Kidney (tissue), 14 donors: Measurements from ENCODE around the gene CHTOP. TPM values are rescaled to one million over a fixed set of nuclear protein-coding genes. Genes with fewer than 3 reads are reported as not detected.

ENCODE experiments used
- DNase-seq, 5 donors: peaks; one replicate each; pipeline ENCODE4 v3.0.0-alpha.2; 2013 to 2020
- FAIRE-seq: peaks from 2 replicates; lab custom pipeline; 2012; peaks lifted over from hg19 to GRCh38; lab: Jason Lieb, UNC
- H3K27ac ChIP-seq, 2 donors: one replicate each; pipeline ENCODE4 v1.7.0; 2013; ENCODE audit warnings: low read depth in 2 of 2, low read length in 2 of 2, inconsistent platforms in 1 of 2
- H3K27me3 ChIP-seq: one replicate; pipeline ENCODE4 v1.7.1; 2013; ENCODE audit warnings: low read length, inconsistent platforms; ENCODE audit not compliant: control insufficient read depth, insufficient read depth
- H3K36me3 ChIP-seq, 3 donors: one replicate each; pipeline versions ENCODE4 v1.7.0 to v1.7.1; 2013; ENCODE audit warnings: low read length in 3 of 3, control low read depth in 1 of 3, inconsistent platforms in 1 of 3; ENCODE audit not compliant: insufficient read depth in 3 of 3, control insufficient read depth in 2 of 3
- H3K4me1 ChIP-seq, 3 donors: one replicate each; pipeline versions ENCODE4 v1.7.0 to v1.7.1; 2013; ENCODE audit warnings: low read length in 3 of 3, inconsistent platforms in 1 of 3, low read depth in 1 of 3; ENCODE audit not compliant: control insufficient read depth in 2 of 3, insufficient read depth in 2 of 3
- H3K4me3 ChIP-seq, 3 donors: one replicate each; pipeline versions ENCODE4 v1.7.0 to v1.8.1; 2013; ENCODE audit warnings: low read length in 3 of 3, control low read depth in 1 of 3, inconsistent platforms in 1 of 3
- H3K9ac ChIP-seq, 3 donors: one replicate each; pipeline versions ENCODE4 v1.7.0 to v1.7.1; 2013; ENCODE audit warnings: low read length in 3 of 3, control low read depth in 1 of 3, inconsistent platforms in 1 of 3
- H3K9me3 ChIP-seq, 3 donors: one replicate each; pipeline versions ENCODE4 v1.7.0 to v1.7.1; 2013; ENCODE audit warnings: low read length in 3 of 3, control low read depth in 1 of 3, inconsistent platforms in 1 of 3; ENCODE audit not compliant: control insufficient read depth in 2 of 3, insufficient read depth in 1 of 3
- intact Hi-C: fragments of 100-400 bp; cut with DNase I; formaldehyde crosslinking; loops from one replicate; pipeline ENCODE4 v1.11.1; 2022
- polyA plus RNA-seq: library from polyadenylated mRNA; stranded (reverse); fragments of 350-450 nt; fragmentation: Illumina TruSeq; extraction: RNeasy Lipid Tissue Mini Kit (QIAGEN cat#74804); gene quantifications from one replicate; pipeline ENCODE4 v1.2.3, GENCODE V29; 2014; ENCODE audit warnings: low read depth, low replicate concordance; ENCODE audit not compliant: insufficient read depth
- total RNA-seq: library from RNA; stranded (reverse); fragmentation: NEBNext Ultra II Directional; extraction: Animal tissue kit (Norgen Biotek cat#: 25700); gene quantifications from one replicate; pipeline ENCODE4 v1.2.1, GENCODE V29; 2021
- TF ChIP-seq, protein P1 (sequence below): IDR thresholded peaks from 3 replicates; pipeline ENCODE4 v1.5.1; 2012; ENCODE audit warnings: mild to moderate bottlenecking, moderate library complexity, borderline replicate concordance; ENCODE audit not compliant: insufficient read depth; ENCODE audit errors: extremely low read depth
- donor health status: control.
- donor health status: control.
- donor health status: control.
- donor health status: control.
- donor health status: control.
- donor health status: DM: yes; HTN: yes; CAD: no.
- donor health status: Normal renal cell carcinoma (clear cell type).

The CHTOP gene
- total and polyA plus RNA-seq, 2 donors from 2014 or later: 71.1 to 83.6 TPM

DNA sequence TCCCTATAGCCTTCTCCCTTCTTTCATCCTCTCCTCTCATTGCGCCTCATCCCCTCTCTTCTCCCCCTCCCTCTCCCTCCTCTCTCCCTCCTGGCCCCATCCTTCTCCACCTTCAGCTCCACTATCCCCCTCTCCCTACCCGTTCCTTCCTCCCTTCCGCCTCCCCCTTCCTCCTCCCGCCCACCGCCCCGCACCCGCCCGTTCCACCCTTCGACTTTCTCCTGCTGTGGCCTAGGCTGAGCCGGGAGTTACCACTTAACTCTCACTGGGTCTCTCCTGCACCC lies 46.2 kb downstream of the CHTOP start:
- Histone ChIP-seq H3K36me3 (peaks cover 0 to 3% (median 0%) of the 10 kb centered on the region in 3 donors), H3K27ac (peak overlapping the region in 1 of 2 donors; percentile 45), H3K9ac (peak overlapping the region in 1 of 3 donors; percentile 42), H3K4me1 (peaks cover 0 to 19% (median 6%) of the 10 kb centered on the region in 3 donors), H3K4me3 (peak overlapping the region; percentile 61 to 73 (median 64)), H3K9me3 (no peaks in the 10 kb centered on the region), H3K27me3 (no peaks in the 10 kb centered on the region)
- TF ChIP-seq, protein P1, sequence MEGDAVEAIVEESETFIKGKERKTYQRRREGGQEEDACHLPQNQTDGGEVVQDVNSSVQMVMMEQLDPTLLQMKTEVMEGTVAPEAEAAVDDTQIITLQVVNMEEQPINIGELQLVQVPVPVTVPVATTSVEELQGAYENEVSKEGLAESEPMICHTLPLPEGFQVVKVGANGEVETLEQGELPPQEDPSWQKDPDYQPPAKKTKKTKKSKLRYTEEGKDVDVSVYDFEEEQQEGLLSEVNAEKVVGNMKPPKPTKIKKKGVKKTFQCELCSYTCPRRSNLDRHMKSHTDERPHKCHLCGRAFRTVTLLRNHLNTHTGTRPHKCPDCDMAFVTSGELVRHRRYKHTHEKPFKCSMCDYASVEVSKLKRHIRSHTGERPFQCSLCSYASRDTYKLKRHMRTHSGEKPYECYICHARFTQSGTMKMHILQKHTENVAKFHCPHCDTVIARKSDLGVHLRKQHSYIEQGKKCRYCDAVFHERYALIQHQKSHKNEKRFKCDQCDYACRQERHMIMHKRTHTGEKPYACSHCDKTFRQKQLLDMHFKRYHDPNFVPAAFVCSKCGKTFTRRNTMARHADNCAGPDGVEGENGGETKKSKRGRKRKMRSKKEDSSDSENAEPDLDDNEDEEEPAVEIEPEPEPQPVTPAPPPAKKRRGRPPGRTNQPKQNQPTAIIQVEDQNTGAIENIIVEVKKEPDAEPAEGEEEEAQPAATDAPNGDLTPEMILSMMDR: no peak
- no peak for FAIRE-seq
- DNase-seq: peak in 3 of 5 donors; percentile 28 to 68 (median 62)
- intact Hi-C loops: loop anchor here (10.0 kb wide), 1 partner anchor 85 kb away; no protein-coding TSS in a partner anchor

DNA sequence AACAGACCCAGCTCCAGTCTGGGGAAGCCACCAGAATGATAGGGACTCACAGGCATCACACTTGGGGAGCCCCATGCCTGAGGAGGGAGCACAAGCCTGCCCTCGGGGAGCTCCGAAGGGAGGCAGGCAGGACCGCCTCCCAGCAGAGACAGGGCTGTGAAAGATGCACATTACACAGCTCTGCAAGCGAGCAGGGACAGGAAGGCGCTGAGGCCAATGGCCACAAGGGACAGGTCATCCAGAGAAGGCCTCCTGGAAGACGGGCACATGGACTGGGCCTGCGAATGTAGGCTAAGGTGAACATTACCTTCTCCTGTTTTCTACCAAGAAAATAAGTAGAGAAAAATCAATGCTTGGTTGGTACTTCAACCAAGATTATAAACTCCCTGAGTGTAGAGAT lies 48.9 kb downstream of the CHTOP start:
- Histone ChIP-seq H3K4me3 (no peak overlapping the region), H3K4me1 (peaks cover 0 to 17% (median 6%) of the 10 kb centered on the region in 3 donors)
- TF ChIP-seq, protein P1: no peak

DNA sequence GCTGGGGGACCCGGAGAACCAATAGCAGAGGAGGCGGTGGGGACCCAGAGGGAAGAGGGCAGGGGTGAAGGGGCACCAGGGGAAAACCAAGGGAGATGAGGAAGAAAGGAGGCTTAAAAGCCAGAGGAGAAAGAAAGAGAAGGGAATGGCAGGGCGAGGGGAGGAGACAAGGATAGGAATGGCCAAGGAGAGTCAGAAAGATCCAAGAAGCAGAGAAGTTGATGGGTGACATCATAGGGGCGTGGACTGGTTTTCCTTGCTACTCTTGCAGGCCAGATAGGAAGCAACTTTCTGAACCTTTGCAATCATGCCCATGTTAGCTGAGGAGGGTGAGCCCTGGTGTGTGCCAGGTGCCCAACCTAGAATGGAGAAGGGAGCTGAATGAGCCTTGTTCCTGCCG lies 50.0 kb downstream of the CHTOP start:
- DNase-seq (peak in 1 of 5 donors; percentile 21), FAIRE-seq (no peak)
- H3K36me3 ChIP-seq: peaks cover 0 to 3% (median 0%) of the 10 kb centered on the region in 3 donors
- H3K27ac ChIP-seq: no peak overlapping the region
- no peaks in the 10 kb centered on the region for H3K27me3 ChIP-seq
- no peaks in the 10 kb centered on the region for H3K9me3 ChIP-seq
- H3K4me1 ChIP-seq: peaks cover 0 to 6% (median 0%) of the 10 kb centered on the region in 3 donors
- H3K9ac ChIP-seq: no peak overlapping the region
- H3K4me3 ChIP-seq: no peak overlapping the region
- TF ChIP-seq, protein P1: no peak
- intact Hi-C loops: loop anchor here (10.0 kb wide), 1 partner anchor 81 kb away; no protein-coding TSS in a partner anchor

More for the DNA sequence above, 48.9 kb downstream of the CHTOP start:
- H3K27me3 ChIP-seq: no peaks in the 10 kb centered on the region
- H3K27ac ChIP-seq: no peak overlapping the region
- peak in 1 of 5 donors; percentile 52 for DNase-seq
- no peaks in the 10 kb centered on the region for H3K9me3 ChIP-seq
- peaks cover 0 to 3% (median 0%) of the 10 kb centered on the region in 3 donors for H3K36me3 ChIP-seq
- FAIRE-seq: no peak
- H3K9ac ChIP-seq: no peak overlapping the region
- intact Hi-C loops: loop anchor here (10.0 kb wide), 1 partner anchor 82 kb away; no protein-coding TSS in a partner anchor
